ENCODE results near the gene PLEKHG4B.
"Not testable (repeated sequence)": the region's sequence is repeated elsewhere in the genome, so short reads cannot be mapped to it uniquely, and the experiment has no call there.

The PLEKHG4B gene

GRCh38 chr5:189976-190365 lies 98.0 kb downstream of the PLEKHG4B start:
- no peak for ATAC-seq

GRCh38 chr5:190366-191035 lies 98.5 kb downstream of the PLEKHG4B start:
- ATAC-seq = no peak

GRCh38 chr5:191036-191948 lies 99.3 kb downstream of the PLEKHG4B start, which contains the start of gene LRRC14B:
TSS of gene LRRC14B (plus strand) at chr5:191495. CDS start at chr5:191539, 44 bp downstream.
- ATAC-seq = no peak

GRCh38 chr5:191949-192690 lies 100.2 kb downstream of the PLEKHG4B start:
- no peak for ATAC-seq

- no peak for ATAC-seq
These were observed 100.7 kb downstream of the PLEKHG4B start for GRCh38 chr5:192691-192969.

GRCh38 chr5:192970-193831 lies 101.2 kb downstream of the PLEKHG4B start:
- ATAC-seq = no peak

- no peak for ATAC-seq
These were observed 102.1 kb downstream of the PLEKHG4B start for GRCh38 chr5:194102-194501.

- ATAC-seq = no peak
These were observed 102.7 kb downstream of the PLEKHG4B start for GRCh38 chr5:194603-195209.

GRCh38 chr5:195401-196160 lies 103.6 kb downstream of the PLEKHG4B start:
- ATAC-seq = no peak

- ATAC-seq = no peak
These were observed 104.4 kb downstream of the PLEKHG4B start for GRCh38 chr5:196350-196749.

- ATAC-seq = not testable (repeated sequence)
These were observed 105.1 kb downstream of the PLEKHG4B start for GRCh38 chr5:197031-197430.

- ATAC-seq = no peak
These were observed 106.0 kb downstream of the PLEKHG4B start for GRCh38 chr5:197892-198489.

- no peak for ATAC-seq
These were observed 106.7 kb downstream of the PLEKHG4B start for GRCh38 chr5:198516-199196.

GRCh38 chr5:199197-199949 lies 107.4 kb downstream of the PLEKHG4B start:
- no peak for ATAC-seq

- ATAC-seq = no peak
These were observed 108.1 kb downstream of the PLEKHG4B start for GRCh38 chr5:199950-200645.

- no peak for ATAC-seq
These were observed 109.0 kb downstream of the PLEKHG4B start for GRCh38 chr5:200985-201384.

- no peak for ATAC-seq
These were observed 109.7 kb downstream of the PLEKHG4B start for GRCh38 chr5:201672-202071.

- ATAC-seq = no peak
These were observed 111.4 kb downstream of the PLEKHG4B start for GRCh38 chr5:203246-203930.
